IPS-15b (cell line): ENCODE measurements around the gene FPR1.

Experiments used
- H3K27me3 ChIP-seq: one replicate; pipeline ENCODE4 v1.6.1; 2013; ENCODE audit warnings: low read length; ENCODE audit not compliant: control insufficient read depth, insufficient read depth
- H3K36me3 ChIP-seq: one replicate; pipeline ENCODE4 v1.6.1; 2013; ENCODE audit warnings: low read length; ENCODE audit not compliant: control insufficient read depth, insufficient read depth
- H3K4me1 ChIP-seq: one replicate; pipeline ENCODE4 v1.6.1; 2013; ENCODE audit warnings: mild to moderate bottlenecking, low read length; ENCODE audit not compliant: control insufficient read depth, insufficient read depth
- H3K4me3 ChIP-seq: one replicate; pipeline ENCODE4 v1.5.1; 2013; ENCODE audit warnings: low read depth, low read length
- H3K9ac ChIP-seq: one replicate; pipeline ENCODE4 v1.6.1; 2013; ENCODE audit warnings: low read depth, mild to moderate bottlenecking, low read length
- H3K9me3 ChIP-seq: one replicate; pipeline ENCODE4 v1.6.1; 2013; ENCODE audit warnings: mild to moderate bottlenecking, low read length; ENCODE audit not compliant: control insufficient read depth, insufficient read depth

FPR1 gene

GRCh38 chr19:51713319-51714285, 38.1 kb downstream of the FPR1 start:
- Histone ChIP-seq H3K36me3 (peaks cover 9% of the 10 kb centered on the region), H3K4me1 (no peaks in the 10 kb centered on the region), H3K9me3 (no peaks in the 10 kb centered on the region), H3K4me3 (no peak overlapping the region), H3K27me3 (peaks cover 12% of the 10 kb centered on the region), H3K9ac (no peak overlapping the region)

- no peaks in the 10 kb centered on the region for H3K4me1 ChIP-seq
- peaks cover 9% of the 10 kb centered on the region for H3K36me3 ChIP-seq
- no peak overlapping the region for H3K9ac ChIP-seq
Measured at GRCh38 chr19:51712461-51713081, 39.1 kb downstream of the FPR1 start.

GRCh38 chr19:51711702-51712101, 40.0 kb downstream of the FPR1 start:
- Histone ChIP-seq H3K36me3 (peaks cover 9% of the 10 kb centered on the region), H3K4me1 (no peaks in the 10 kb centered on the region), H3K9me3 (no peaks in the 10 kb centered on the region), H3K27me3 (no peaks in the 10 kb centered on the region), H3K9ac (no peak overlapping the region), H3K4me3 (no peak overlapping the region)

More at GRCh38 chr19:51712461-51713081, 39.1 kb downstream of the FPR1 start:
- Histone ChIP-seq H3K4me3 (no peak overlapping the region), H3K27me3 (peaks cover 3% of the 10 kb centered on the region), H3K9me3 (no peaks in the 10 kb centered on the region)

- Histone ChIP-seq H3K9me3 (no peaks in the 10 kb centered on the region), H3K4me3 (no peak overlapping the region), H3K27me3 (no peaks in the 10 kb centered on the region), H3K4me1 (no peaks in the 10 kb centered on the region), H3K9ac (no peak overlapping the region), H3K36me3 (peaks cover 7% of the 10 kb centered on the region)
Measured at GRCh38 chr19:51710163-51710562, 41.5 kb downstream of the FPR1 start.

- Histone ChIP-seq H3K4me1 (no peaks in the 10 kb centered on the region), H3K9me3 (no peaks in the 10 kb centered on the region), H3K36me3 (peaks cover 7% of the 10 kb centered on the region), H3K27me3 (no peaks in the 10 kb centered on the region), H3K9ac (no peak overlapping the region), H3K4me3 (no peak overlapping the region)
Measured at GRCh38 chr19:51709575-51709974, 42.1 kb downstream of the FPR1 start.

GRCh38 chr19:51708811-51709210, 42.9 kb downstream of the FPR1 start:
- Histone ChIP-seq H3K9me3 (no peaks in the 10 kb centered on the region), H3K4me1 (no peaks in the 10 kb centered on the region), H3K9ac (no peak overlapping the region), H3K27me3 (no peaks in the 10 kb centered on the region), H3K4me3 (no peak overlapping the region), H3K36me3 (peaks cover 5% of the 10 kb centered on the region)

- no peak overlapping the region for H3K9ac ChIP-seq
- H3K9me3 ChIP-seq = no peaks in the 10 kb centered on the region
- peaks cover 2% of the 10 kb centered on the region for H3K36me3 ChIP-seq
- H3K4me1 ChIP-seq = no peaks in the 10 kb centered on the region
- no peak overlapping the region for H3K4me3 ChIP-seq
- H3K27me3 ChIP-seq = no peaks in the 10 kb centered on the region
Measured at GRCh38 chr19:51706885-51707284, 44.8 kb downstream of the FPR1 start.

- Histone ChIP-seq H3K4me1 (peaks cover 3% of the 10 kb centered on the region), H3K9ac (no peak overlapping the region)
Measured at GRCh38 chr19:51706296-51706695, 45.4 kb downstream of the FPR1 start.

GRCh38 chr19:51704626-51705025, 47.1 kb downstream of the FPR1 start:
- Histone ChIP-seq H3K4me3 (peak overlapping the region; percentile 94), H3K36me3 (peaks cover 2% of the 10 kb centered on the region), H3K4me1 (peaks cover 4% of the 10 kb centered on the region), H3K27me3 (no peaks in the 10 kb centered on the region), H3K9me3 (no peaks in the 10 kb centered on the region), H3K9ac (peak overlapping the region; percentile 92)

More at GRCh38 chr19:51706296-51706695, 45.4 kb downstream of the FPR1 start:
- H3K27me3 ChIP-seq = no peaks in the 10 kb centered on the region
- peaks cover 2% of the 10 kb centered on the region for H3K36me3 ChIP-seq
- no peak overlapping the region for H3K4me3 ChIP-seq
- no peaks in the 10 kb centered on the region for H3K9me3 ChIP-seq

GRCh38 chr19:51703575-51704515, 47.8 kb downstream of the FPR1 start:
- Histone ChIP-seq H3K4me1 (peaks cover 4% of the 10 kb centered on the region), H3K4me3 (peak overlapping the region; percentile 94), H3K27me3 (no peaks in the 10 kb centered on the region), H3K9ac (peak overlapping the region; percentile 92), H3K36me3 (peaks cover 2% of the 10 kb centered on the region), H3K9me3 (no peaks in the 10 kb centered on the region)

GRCh38 chr19:51702825-51703574, 48.7 kb downstream of the FPR1 start:
- Histone ChIP-seq H3K36me3 (peaks cover 2% of the 10 kb centered on the region), H3K4me1 (peaks cover 4% of the 10 kb centered on the region)

More at GRCh38 chr19:51702825-51703574, 48.7 kb downstream of the FPR1 start:
- Histone ChIP-seq H3K9ac (no peak overlapping the region), H3K4me3 (peak overlapping the region; percentile 94), H3K9me3 (no peaks in the 10 kb centered on the region), H3K27me3 (no peaks in the 10 kb centered on the region)
